GM12872 (cell line): ENCODE results near the gene IL20RA.

Experiments used
- TF ChIP-seq, protein P1 (sequence below): IDR thresholded peaks from 3 replicates; pipeline ENCODE4 v1.5.1; 2011; ENCODE audit warnings: low read depth, mild to moderate bottlenecking, low read length, moderate library complexity; ENCODE audit not compliant: insufficient read depth

IL20RA gene

DNA sequence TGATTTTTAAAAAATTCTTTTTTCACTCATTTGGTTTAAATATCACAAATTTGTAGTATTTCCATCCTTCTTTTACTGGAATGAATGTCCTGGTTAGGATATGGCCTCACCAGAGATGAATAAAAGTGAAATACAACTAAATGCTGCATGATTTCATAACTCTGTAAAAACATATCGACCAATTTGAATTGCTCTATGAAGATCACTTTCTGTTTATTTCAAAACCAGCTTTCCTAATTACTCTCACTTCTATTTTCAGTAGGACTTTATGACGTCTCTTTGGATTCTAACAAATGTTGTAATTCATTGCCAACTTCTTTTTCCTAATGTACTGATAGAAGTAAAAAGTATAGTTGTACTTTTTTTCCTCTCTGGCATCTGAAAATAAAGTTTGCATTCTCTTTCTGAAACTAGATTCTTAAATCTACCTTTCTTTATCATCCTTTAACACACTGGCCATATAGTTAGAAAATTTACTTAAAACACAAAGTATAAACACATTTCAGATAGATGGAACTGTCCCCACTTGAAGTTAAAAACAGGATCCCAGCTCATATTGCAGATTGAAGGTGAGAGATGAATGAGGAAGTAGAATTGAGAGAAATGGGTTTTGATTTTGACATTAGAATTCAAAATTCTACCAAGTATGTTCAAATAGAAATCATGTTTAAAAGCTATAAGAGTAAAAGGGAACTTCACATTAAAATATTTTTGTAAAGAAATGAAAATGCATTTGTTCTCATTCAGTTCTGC is 40.3 kb upstream of the IL20RA start:
- TF ChIP-seq, protein P1, sequence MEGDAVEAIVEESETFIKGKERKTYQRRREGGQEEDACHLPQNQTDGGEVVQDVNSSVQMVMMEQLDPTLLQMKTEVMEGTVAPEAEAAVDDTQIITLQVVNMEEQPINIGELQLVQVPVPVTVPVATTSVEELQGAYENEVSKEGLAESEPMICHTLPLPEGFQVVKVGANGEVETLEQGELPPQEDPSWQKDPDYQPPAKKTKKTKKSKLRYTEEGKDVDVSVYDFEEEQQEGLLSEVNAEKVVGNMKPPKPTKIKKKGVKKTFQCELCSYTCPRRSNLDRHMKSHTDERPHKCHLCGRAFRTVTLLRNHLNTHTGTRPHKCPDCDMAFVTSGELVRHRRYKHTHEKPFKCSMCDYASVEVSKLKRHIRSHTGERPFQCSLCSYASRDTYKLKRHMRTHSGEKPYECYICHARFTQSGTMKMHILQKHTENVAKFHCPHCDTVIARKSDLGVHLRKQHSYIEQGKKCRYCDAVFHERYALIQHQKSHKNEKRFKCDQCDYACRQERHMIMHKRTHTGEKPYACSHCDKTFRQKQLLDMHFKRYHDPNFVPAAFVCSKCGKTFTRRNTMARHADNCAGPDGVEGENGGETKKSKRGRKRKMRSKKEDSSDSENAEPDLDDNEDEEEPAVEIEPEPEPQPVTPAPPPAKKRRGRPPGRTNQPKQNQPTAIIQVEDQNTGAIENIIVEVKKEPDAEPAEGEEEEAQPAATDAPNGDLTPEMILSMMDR = no peak

DNA sequence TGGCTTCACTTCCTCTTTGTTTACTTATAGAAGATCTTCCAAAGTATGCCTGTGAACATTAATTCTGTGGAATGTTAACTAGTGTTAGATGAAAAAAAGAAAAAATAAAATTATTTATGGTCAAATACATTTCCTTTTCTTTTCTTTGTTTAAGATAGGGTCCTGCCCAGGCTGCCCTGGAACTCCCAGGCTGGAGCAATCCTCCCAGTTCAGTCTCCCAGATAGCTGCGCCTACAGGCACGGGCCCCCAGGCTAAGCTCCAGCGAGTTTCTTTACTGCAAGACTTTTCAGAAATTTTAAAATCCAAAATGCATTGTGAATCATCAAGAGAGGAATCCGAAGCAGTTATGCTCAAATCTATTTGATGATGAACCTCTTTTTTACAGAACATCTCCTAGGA is 39.3 kb upstream of the IL20RA start:
- TF ChIP-seq, protein P1 = no peak

DNA sequence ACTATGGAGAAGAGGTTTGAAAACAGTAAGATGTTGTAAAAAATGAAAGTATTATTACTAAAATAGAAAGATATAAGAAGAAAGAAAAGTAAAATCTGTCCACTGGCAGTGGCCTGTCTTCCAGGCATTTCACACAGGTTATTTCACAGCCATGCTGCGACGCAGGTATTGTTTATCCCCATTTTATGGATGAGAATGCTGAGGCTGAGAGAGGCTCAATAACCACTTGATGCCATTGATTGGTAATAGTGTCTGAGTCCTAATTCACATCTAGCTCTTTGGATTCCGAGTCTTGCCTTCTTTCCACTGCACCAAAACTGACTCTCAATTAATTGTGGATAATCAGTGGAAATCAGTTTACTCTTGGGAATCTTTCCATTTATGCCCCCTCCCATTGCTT is 37.2 kb upstream of the IL20RA start:
- TF ChIP-seq, protein P1 = no peak

DNA sequence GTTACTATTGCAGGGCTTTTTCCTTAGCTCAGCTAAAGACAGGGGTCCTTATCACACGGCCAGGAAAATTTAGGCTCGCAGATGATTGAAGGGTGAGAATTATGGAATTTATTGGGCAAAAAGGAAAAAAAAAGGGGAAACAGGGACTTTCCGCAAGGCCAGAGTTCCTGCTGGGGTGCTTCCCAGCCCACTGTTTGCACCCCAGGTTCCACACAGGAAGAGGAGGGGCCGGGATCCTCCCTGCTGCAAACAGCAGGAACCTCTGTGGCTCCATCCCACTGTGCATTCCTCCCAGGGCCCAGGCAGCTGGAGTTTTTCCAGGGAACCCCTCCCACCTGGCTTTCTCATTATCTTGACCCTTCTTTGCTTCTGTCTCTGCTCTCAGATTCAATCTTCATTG is 35.9 kb upstream of the IL20RA start:
- TF ChIP-seq, protein P1 = no peak

DNA sequence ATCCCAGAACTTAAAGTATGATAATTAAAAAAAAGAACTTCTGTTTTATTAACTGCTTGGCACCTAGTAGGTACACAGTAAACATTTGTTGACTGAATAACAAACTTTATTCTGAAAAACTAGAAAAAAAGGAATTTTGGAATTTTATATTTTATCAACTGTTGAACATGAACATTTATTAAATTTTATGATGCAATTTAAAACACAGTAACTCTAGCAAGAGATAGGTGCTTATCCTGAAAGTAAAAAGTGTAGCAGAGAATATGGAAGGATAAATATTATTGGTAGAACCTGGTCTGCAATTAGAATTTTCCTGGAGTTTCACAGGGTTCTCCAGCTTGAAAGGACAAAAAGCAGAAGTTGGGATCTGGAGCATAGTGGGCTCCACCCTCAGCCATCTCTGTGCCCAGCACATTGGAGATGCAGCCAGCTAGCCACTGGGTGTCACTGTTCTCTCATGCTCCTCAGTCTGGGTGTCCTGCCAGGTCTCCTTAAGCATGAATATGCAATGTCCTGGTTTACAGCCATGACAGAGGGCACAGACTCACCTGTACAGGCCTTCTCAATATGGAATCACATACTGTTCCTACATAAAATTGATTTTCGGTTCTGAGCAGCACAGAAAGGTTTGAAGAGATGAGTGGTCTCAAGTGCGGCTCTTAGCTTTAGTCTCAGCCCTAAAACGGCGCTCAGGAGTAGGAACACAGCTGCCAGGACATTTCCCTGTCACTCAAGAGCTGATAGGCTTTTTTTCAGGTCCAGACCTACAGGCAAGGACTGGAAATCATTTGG is 31.7 kb upstream of the IL20RA start:
- TF ChIP-seq, protein P1 = peak; percentile 95

DNA sequence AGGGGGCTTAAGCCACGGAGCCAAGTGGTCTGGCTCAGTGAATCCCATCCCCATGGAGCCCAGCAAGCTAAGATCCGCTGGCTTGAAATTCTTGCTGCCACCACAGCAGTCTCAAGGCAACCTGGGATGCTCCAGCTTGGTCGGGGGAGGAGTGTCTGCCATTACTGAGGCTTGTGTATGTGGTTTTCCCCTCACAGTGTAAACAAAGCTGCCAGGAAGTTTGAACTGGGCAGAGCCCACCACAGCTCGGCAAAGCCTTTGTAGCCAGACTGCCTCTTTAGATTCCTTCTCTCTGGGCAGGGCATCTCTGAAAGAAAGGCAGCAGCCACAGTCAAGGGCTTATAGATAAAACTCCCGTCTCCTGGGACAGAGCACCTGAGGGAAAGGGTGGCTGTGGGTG is 25.5 kb upstream of the IL20RA start:
- TF ChIP-seq, protein P1 = no peak

DNA sequence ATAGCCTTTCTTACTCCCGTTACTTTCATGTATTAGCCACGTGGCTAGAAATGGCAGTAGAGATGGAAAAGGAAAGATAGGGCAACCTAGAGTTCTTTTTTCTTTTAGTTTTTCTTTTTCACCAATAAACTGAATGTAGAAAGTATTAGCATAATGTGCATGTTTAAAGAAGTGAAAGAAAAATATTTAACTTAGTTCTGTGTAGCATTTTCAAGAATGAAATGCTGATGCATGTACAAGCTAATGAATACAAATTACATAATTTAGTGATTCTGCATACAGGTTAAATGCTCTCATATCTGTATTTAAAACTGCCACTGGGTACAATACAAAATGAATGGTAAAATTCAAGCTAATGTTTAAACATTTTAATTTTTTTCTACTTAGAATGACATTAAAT is 22.6 kb upstream of the IL20RA start:
- TF ChIP-seq, protein P1 = no peak
